Tibial nerve (tissue), 4 donors: ENCODE data around the gene TMEM116.

ENCODE experiments used
- CTCF ChIP-seq, 5 experiments: fragments of 200-600 bp in 3 of 5; fragments of 450-650 bp in 2 of 5; sonication (generic) in 3 of 5; IDR thresholded peaks; one replicate each; pipeline ENCODE4 v1.5.1; 2016 to 2019; ENCODE audit warnings: antibody characterized with exemption in 5 of 5, mild to moderate bottlenecking in 3 of 5, moderate library complexity in 2 of 5
- EP300 ChIP-seq, 2 donors: sonication (generic); formaldehyde crosslinking; IDR thresholded peaks; one replicate each; pipeline ENCODE4 v1.6.1; 2017; ENCODE audit warnings: antibody characterized with exemption in 2 of 2, mild to moderate bottlenecking in 1 of 2
- POLR2A ChIP-seq, 2 donors: fragments of 450-650 bp; IDR thresholded peaks; one replicate each; pipeline ENCODE4 v1.6.1; 2017; ENCODE audit warnings: antibody characterized with exemption in 2 of 2, mild to moderate bottlenecking in 2 of 2, moderate library complexity in 2 of 2

GRCh38 chr12:112061137-112061536 is 48.2 kb upstream of the TMEM116 start:
- TF ChIP-seq EP300 (IDR thresholded peaks at IDR 0.05) (no peak), CTCF (IDR thresholded peaks at IDR 0.05) (no peak), POLR2A (IDR thresholded peaks at IDR 0.05) (no peak)
